ENCODE results near the gene KMT2B.
"Not testable (repeated sequence)": the region's sequence is repeated elsewhere in the genome, so short reads cannot be mapped to it uniquely, and the experiment has no call there.

The KMT2B gene

DNA sequence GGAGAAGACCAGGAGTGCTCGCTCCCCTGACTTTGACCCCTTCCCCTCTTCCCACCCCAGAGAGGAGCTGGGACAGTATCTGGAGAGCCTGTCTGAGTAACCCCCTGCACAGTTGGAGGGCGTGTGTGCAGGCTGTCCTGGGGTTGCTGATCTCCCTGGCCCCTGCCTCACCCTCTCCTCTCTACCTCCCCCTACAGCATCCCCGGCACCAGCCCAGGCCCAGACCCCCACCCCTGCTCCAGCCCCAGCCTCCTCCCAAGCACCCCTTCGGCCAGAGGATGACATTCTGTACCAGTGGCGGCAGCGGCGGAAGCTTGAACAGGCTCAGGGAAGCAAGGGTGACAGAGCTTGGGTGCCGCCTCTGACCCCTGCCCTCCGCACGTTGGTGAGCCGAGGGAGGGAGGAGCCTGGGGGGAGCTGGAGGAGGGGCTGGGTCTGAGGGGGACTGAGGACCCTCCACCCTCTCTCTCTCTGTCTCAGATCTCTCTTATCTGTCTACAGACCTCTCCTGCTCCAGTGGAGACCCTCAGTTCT lies 48.8 kb downstream of the KMT2B start:
- TF ChIP-seq, protein P1, sequence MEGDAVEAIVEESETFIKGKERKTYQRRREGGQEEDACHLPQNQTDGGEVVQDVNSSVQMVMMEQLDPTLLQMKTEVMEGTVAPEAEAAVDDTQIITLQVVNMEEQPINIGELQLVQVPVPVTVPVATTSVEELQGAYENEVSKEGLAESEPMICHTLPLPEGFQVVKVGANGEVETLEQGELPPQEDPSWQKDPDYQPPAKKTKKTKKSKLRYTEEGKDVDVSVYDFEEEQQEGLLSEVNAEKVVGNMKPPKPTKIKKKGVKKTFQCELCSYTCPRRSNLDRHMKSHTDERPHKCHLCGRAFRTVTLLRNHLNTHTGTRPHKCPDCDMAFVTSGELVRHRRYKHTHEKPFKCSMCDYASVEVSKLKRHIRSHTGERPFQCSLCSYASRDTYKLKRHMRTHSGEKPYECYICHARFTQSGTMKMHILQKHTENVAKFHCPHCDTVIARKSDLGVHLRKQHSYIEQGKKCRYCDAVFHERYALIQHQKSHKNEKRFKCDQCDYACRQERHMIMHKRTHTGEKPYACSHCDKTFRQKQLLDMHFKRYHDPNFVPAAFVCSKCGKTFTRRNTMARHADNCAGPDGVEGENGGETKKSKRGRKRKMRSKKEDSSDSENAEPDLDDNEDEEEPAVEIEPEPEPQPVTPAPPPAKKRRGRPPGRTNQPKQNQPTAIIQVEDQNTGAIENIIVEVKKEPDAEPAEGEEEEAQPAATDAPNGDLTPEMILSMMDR (IDR thresholded peaks at IDR 0.05; ENCODE audit: extremely low read depth, missing control alignments) = no peak
- no peak for DNase-seq (ENCODE audit: low spot score)

DNA sequence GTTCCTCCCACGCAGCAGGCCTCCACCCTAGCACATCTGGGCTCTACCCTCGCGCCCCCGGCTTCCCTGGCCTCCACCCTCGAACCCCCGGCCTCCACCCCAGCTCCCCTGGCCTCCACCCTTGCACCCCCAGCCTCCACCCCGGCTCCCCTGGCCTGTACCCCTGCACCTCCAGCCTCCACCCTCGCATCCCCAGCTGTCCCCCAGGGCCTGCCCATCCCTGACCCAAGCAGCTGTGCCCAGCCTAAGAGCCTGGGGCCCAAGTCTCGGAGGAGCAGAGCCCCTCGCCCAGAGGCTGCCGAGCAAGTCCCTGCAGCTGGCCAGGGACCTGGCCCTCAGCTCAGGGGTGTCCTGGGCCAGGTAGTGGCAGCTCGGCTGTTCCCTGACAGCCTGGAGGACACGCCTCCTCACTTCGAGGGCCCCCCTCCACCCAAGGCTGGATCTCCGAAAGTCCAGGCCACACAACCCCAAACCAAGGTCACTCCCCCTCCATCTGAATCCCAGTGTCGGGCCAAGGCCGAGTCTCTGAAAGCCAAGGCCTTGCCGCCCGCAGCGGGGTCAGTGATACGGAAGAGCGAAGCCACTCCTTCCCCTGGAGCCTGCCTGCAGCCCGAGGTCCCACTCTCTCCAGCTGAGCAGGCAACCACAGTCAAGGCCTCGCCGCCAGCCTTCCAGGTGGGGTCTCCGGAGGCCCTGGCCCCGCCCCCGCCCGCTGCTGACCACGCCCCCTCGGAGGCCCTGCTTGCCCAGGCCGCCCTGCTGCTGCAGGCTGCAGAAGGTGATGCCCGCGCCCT lies 49.7 kb downstream of the KMT2B start:
- TF ChIP-seq, protein P1 (IDR thresholded peaks at IDR 0.05; ENCODE audit: extremely low read depth, missing control alignments) = no peak
- DNase-seq (ENCODE audit: low spot score) = no peak

DNA sequence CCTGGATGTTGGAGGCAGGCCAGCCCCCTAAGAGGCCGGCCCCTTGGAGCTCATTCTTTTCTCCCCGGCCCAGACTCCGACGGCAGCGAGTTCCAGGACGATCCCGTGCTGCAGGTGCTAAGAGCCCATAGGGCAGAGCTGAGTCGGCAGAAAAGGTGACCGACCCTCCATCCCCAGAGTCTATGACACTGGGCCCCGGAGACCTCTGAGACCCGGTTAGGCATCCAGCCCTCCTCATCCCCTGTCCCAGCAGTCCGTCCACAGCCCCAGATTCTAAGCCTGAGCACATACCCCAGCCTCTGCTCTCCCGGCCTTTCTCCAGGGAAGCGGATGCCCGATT lies 50.2 kb downstream of the KMT2B start:
- TF ChIP-seq, protein P1 (IDR thresholded peaks at IDR 0.05; ENCODE audit: extremely low read depth, missing control alignments) = no peak
- no peak for DNase-seq (ENCODE audit: low spot score)

DNA sequence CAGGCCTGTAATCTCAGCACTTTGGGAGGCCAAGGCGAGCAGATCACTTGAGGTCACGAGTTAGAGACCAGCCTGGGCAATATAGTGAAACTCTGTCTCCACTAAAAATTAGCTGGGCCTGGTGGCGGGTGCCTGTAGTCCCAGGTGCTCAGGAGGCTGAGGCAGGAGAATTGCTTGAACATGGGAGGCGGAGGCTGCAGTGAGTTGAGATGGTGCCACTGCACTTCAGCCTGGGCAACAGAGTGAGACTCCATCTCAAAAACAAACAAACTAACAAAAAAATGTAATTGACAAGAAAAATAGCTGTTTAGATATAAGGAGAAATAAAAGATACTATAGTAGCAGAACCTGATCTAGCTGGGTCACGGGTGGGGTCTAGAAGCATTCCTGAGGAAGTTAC lies 54.6 kb downstream of the KMT2B start:
- not testable (repeated sequence) for DNase-seq (ENCODE audit: low spot score)

DNA sequence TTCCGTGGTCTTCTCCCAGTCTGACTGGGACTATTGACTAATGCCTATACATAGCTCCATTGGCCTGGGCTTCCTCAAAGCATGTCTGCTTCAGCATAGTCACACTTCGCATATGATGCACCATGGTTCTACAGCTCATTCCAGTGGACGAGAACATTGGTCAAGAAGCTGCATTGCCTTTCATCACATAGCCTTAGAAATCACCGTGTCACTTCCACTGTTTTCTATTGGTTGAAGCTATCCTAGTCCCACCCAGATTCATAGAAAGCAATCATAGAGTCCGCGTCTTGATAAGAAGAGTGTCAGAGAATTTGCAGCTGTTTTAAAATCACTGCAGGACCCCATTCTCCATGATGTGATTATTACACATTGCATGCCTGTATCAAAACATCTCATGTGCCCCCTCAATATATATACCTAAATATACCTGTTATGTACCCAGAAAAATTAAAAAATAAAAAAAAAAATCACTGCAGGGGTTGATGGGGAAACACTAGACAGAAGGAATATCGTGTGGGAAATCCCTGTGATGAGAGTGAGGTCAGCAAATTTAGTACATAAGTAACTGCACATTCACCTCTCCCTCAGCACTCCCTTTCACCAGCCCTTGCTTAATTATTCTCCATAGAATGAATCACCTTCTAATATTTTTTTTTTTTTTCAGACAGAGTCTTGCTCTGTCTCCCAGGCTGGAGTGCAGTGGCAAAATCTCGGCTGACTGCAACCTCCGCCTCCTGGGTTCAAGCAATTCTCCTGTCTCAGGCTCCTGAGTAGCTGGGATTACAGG lies 55.4 kb downstream of the KMT2B start:
- TF ChIP-seq, protein P1 (IDR thresholded peaks at IDR 0.05; ENCODE audit: extremely low read depth, missing control alignments) = no peak
- DNase-seq (ENCODE audit: low spot score) = no peak

DNA sequence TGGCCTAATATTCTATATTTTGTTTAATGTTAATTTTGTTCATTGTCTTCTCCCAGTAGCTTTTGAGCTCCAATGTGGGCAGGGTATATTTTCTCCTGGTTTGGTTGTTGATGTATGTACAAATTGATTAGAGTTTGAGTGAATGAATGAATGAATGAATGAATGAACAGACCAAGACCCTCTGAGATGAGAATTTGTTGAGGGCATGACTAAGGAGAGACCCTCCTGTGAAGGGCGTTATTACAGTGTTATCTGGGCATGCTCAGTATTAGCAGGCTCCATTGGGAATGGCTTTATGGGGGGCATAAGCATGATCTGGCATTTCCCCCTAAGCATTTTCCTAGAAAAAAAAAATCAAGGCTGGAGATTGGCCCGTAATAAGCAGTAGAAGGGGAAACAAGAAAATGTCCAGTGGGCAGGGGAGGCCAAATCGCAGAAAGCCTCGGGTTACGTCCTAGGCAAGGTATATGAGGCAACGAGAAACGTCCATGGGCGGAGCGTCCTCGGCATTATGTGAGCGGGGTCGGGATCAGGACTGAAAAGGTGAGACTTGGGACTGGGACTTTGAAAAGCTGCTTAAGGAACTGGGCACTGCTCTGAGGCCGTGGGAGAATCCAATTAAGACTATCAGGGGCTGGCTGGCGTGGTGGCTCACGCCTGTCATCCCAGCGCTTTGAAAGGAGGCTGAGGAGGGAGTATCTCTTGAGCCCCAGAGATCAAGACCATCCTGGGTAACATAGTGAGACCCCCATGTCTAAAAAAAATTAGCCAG lies 56.7 kb downstream of the KMT2B start:
- TF ChIP-seq, protein P1 (IDR thresholded peaks at IDR 0.05; ENCODE audit: extremely low read depth, missing control alignments) = no peak
- DNase-seq (ENCODE audit: low spot score) = no peak

DNA sequence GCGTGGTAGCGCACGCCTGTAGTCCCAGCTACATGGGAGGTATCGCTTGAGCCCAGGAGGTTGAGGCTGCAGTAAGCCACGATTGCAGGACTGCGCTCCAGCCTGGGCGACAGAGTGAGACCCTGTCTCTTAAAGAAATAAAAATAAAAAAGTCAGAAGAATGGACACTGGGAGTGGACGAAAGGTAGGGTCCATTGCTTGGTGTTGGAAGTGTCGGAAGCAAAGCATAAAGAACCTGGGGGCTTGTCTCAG lies 57.2 kb downstream of the KMT2B start:
- no peak for DNase-seq (ENCODE audit: low spot score)
- TF ChIP-seq, protein P1 (IDR thresholded peaks at IDR 0.05; ENCODE audit: extremely low read depth, missing control alignments) = no peak
